HepG2 (cell line): ENCODE results near the gene SLC11A1.

ENCODE experiments used
- CAMTA2 ChIP-seq: sonication (generic); formaldehyde crosslinking; IDR thresholded peaks from 2 replicates; pipeline ENCODE4 v1.4.0; 2020; ENCODE audit warnings: mild to moderate bottlenecking, missing genetic modification reagents, borderline replicate concordance
- CEBPB ChIP-seq: IDR thresholded peaks from 2 replicates; pipeline ENCODE4 v1.6.1; 2011; ENCODE audit warnings: low read depth, low read length, improper control_type of control experiment, borderline replicate concordance
- CREM ChIP-seq, 2 experiments: sonication (generic) in 1 of 2; formaldehyde crosslinking in 1 of 2; IDR thresholded peaks; 2 replicates each; pipeline versions ENCODE4 v1.4.0 to v1.6.1; 2016 to 2020; ENCODE audit warnings: antibody characterized with exemption in 1 of 2, mild to moderate bottlenecking in 1 of 2, missing genetic modification reagents in 1 of 2
- CTCF ChIP-seq: sonication (generic); formaldehyde crosslinking; IDR thresholded peaks from 2 replicates; pipeline ENCODE4 v1.5.0; 2020; ENCODE audit warnings: mild to moderate bottlenecking, missing genetic modification reagents, moderate library complexity
- DR1 ChIP-seq: sonication (generic); formaldehyde crosslinking; IDR thresholded peaks from 2 replicates; pipeline ENCODE4 v1.8.0; 2021; ENCODE audit warnings: mild to moderate bottlenecking, missing genetic modification reagents, inconsistent platforms
- NCOA2 ChIP-seq: sonication (generic); formaldehyde crosslinking; IDR thresholded peaks from 2 replicates; pipeline ENCODE4 v1.8.0; 2022; ENCODE audit warnings: inconsistent platforms
- NR3C1 ChIP-seq: sonication (generic); formaldehyde crosslinking; IDR thresholded peaks from 2 replicates; pipeline ENCODE4 v1.4.0; 2020; ENCODE audit warnings: missing genetic modification reagents
- PAX8 ChIP-seq: sonication (generic); formaldehyde crosslinking; IDR thresholded peaks from 2 replicates; pipeline ENCODE4 v1.8.0; 2022; ENCODE audit warnings: mild to moderate bottlenecking, missing genetic modification reagents, borderline replicate concordance
- POLR2A ChIP-seq, 2 experiments: IDR thresholded peaks; 2 replicates each; pipeline ENCODE4 v1.6.1; 2011; ENCODE audit warnings: low read depth in 2 of 2, low read length in 2 of 2, mild to moderate bottlenecking in 1 of 2, moderate library complexity in 1 of 2; ENCODE audit not compliant: insufficient read depth in 1 of 2
- ZKSCAN1 ChIP-seq: fragments of 150-350 bp; IDR thresholded peaks from 2 replicates; pipeline ENCODE4 v1.6.1; 2014; ENCODE audit warnings: low read length
- ZNF629 ChIP-seq: sonication (generic); formaldehyde crosslinking; conservative IDR thresholded peaks from 2 replicates; pipeline ENCODE4 v1.5.0; 2020; ENCODE audit warnings: missing genetic modification reagents

GRCh38 chr2:218343591-218343990, 38.5 kb upstream of the SLC11A1 start:
- TF ChIP-seq PAX8 (CRISPR knock-in tag) (no peak), NCOA2 (CRISPR knock-in tag) (no peak), NR3C1 (CRISPR knock-in tag) (no peak), ZKSCAN1 (no peak), CEBPB (no peak), CREM (IDR thresholded peaks at IDR 0.05) (no peak), CREM (CRISPR knock-in tag; IDR thresholded peaks at IDR 0.05) (no peak), CAMTA2 (CRISPR knock-in tag) (no peak), POLR2A (IDR thresholded peaks at IDR 0.05; ENCODE audit: insufficient read depth in 1 of 2, low read depth in 2 of 2, low read length in 2 of 2) (no peak), DR1 (CRISPR knock-in tag) (no peak), ZNF629 (CRISPR knock-in tag) (no peak), CTCF (CRISPR knock-in tag) (no peak)
